Fibroblast of lung (primary cell): ENCODE measurements around the gene WDR27. TPM values are rescaled to one million over a fixed set of nuclear protein-coding genes. Genes with fewer than 3 reads are reported as not detected.
A peak's percentile ranks its signal among the peaks of the same experiment; 100 is the strongest.

Experiments used
- DNase-seq, 2 donors: peaks; one replicate each; pipeline versions ENCODE4 v3.0.0 to v3.0.0-alpha.2; 2010; ENCODE audit warnings: low read depth in 2 of 2
- H2AFZ ChIP-seq: 2 replicates; pipeline ENCODE4 v1.5.1; 2012; ENCODE audit warnings: low read length, control low read depth, inconsistent platforms
- H3K27ac ChIP-seq: 2 replicates; pipeline ENCODE4 v1.5.1; 2011; ENCODE audit warnings: low read length, control low read depth; ENCODE audit not compliant: insufficient read depth
- H3K27me3 ChIP-seq: 2 replicates; pipeline ENCODE4 v1.5.1; 2011; ENCODE audit warnings: mild to moderate bottlenecking, low read length; ENCODE audit not compliant: control insufficient read depth, insufficient read depth
- H3K36me3 ChIP-seq: 2 replicates; pipeline ENCODE4 v1.5.1; 2011; ENCODE audit warnings: low read length; ENCODE audit not compliant: control insufficient read depth, insufficient read depth
- H3K4me1 ChIP-seq: 2 replicates; pipeline ENCODE4 v1.5.1; 2011; ENCODE audit warnings: low read length; ENCODE audit not compliant: control insufficient read depth, insufficient read depth; ENCODE audit errors: extremely low read depth
- H3K4me2 ChIP-seq: 2 replicates; pipeline ENCODE4 v1.5.1; 2011; ENCODE audit warnings: low read length, control low read depth; ENCODE audit not compliant: insufficient read depth; ENCODE audit errors: extremely low read depth
- H3K4me3 ChIP-seq, 4 experiments: fragments of 200-600 bp in 1 of 4; sonication (generic) in 1 of 4; replicated peaks in 1 of 4; 2 replicates each; pipeline ENCODE4 v1.5.1; 2011 to 2016; ENCODE audit warnings: low read length in 4 of 4, low read depth in 3 of 4, mild to moderate bottlenecking in 3 of 4, control low read depth in 2 of 4, inconsistent platforms in 1 of 4, mixed read lengths in 1 of 4; ENCODE audit not compliant: insufficient read depth in 1 of 4; ENCODE audit errors: control extremely low read depth in 1 of 4
- H3K79me2 ChIP-seq: 2 replicates; pipeline ENCODE4 v1.5.1; 2012; ENCODE audit warnings: mild to moderate bottlenecking, low read length, inconsistent platforms; ENCODE audit not compliant: control insufficient read depth, insufficient read depth
- H3K9ac ChIP-seq: 2 replicates; pipeline ENCODE4 v1.5.1; 2011; ENCODE audit warnings: mild to moderate bottlenecking, low read length, control low read depth; ENCODE audit not compliant: insufficient read depth
- H3K9me3 ChIP-seq: 2 replicates; pipeline ENCODE4 v1.5.1; 2012; ENCODE audit warnings: low read depth, low read length; ENCODE audit not compliant: control insufficient read depth, insufficient read depth
- H4K20me1 ChIP-seq: 2 replicates; pipeline ENCODE4 v1.5.1; 2011; ENCODE audit warnings: low read length; ENCODE audit not compliant: control insufficient read depth, insufficient read depth; ENCODE audit errors: extremely low read depth
- CTCF ChIP-seq, 2 donors: IDR thresholded peaks in 1 of 2; conservative IDR thresholded peaks in 1 of 2; 1 replicate in 1 of 2; 2 replicates in 1 of 2; pipeline ENCODE4 v1.5.1; 2011 to 2012; ENCODE audit warnings: low read length in 2 of 2, control low read depth in 1 of 2, inconsistent platforms in 1 of 2, low read depth in 1 of 2, mild to moderate bottlenecking in 1 of 2
- EZH2 ChIP-seq: IDR thresholded peaks from 2 replicates; pipeline ENCODE4 v1.5.1; 2012; ENCODE audit warnings: low read length, control low read depth, mild to moderate bottlenecking; ENCODE audit errors: missing control alignments
- polyA plus RNA-seq, 2 donors: library from polyadenylated mRNA; depleted of rRNA in 1 of 2; stranded (reverse) in 1 of 2; unstranded in 1 of 2; fragments of >200 nt; gene quantifications; 2 replicates each; pipeline ENCODE4 v1.2.1, GENCODE V29; 2011 to 2012; ENCODE audit warnings: missing spikeins in 1 of 2
- total RNA-seq: library from RNA; depleted of rRNA; stranded (reverse); fragments of >200 nt; gene quantifications from 2 replicates; pipeline ENCODE4 v1.2.1, GENCODE V29; 2014

WDR27 gene
- total and polyA plus RNA-seq, 2 donors (not counting 1 experiment from before 2014, with no cell fraction given) = 8.8 to 23.3 TPM

- Histone ChIP-seq H3K36me3 (no peaks in the 10 kb centered on the region), H3K9me3 (no peaks in the 10 kb centered on the region), H3K4me2 (no peak overlapping the region), H3K9ac (no peak overlapping the region), H3K79me2 (no peaks in the 10 kb centered on the region), H3K27me3 (no peaks in the 10 kb centered on the region), H3K4me3 (no peak overlapping the region), H3K4me1 (no peaks in the 10 kb centered on the region), H4K20me1 (no peaks in the 10 kb centered on the region), H3K27ac (no peak overlapping the region), H2AFZ (no peak overlapping the region)
- peak in 1 of 2 donors; percentile 7 for DNase-seq
- TF ChIP-seq CTCF (conservative IDR thresholded peaks at IDR 0.05 in 1 of 2, IDR thresholded peaks at IDR 0.05 in 1 of 2; ENCODE audit: low read depth in 1 of 2, low read length in 2 of 2) (no peak), EZH2 (no peak)
These were observed 143.5 kb downstream of the WDR27 start for GRCh38 chr6:169558378-169558773.

GRCh38 chr6:169557887-169558286 lies 143.9 kb downstream of the WDR27 start:
- H3K9ac ChIP-seq = no peak overlapping the region
- H3K27ac ChIP-seq = no peak overlapping the region
- no peaks in the 10 kb centered on the region for H3K4me1 ChIP-seq
- no peak for TF ChIP-seq CTCF (conservative IDR thresholded peaks at IDR 0.05 in 1 of 2, IDR thresholded peaks at IDR 0.05 in 1 of 2; ENCODE audit: low read depth in 1 of 2, low read length in 2 of 2)
- TF ChIP-seq EZH2 = no peak
- H3K9me3 ChIP-seq = no peaks in the 10 kb centered on the region
- H3K4me2 ChIP-seq = no peak overlapping the region
- no peak overlapping the region for H3K4me3 ChIP-seq
- H2AFZ ChIP-seq = no peak overlapping the region
- H3K36me3 ChIP-seq = no peaks in the 10 kb centered on the region
- H3K79me2 ChIP-seq = no peaks in the 10 kb centered on the region
- H4K20me1 ChIP-seq = no peaks in the 10 kb centered on the region
- H3K27me3 ChIP-seq = no peaks in the 10 kb centered on the region
- DNase-seq = no peak

- no peak overlapping the region for H3K4me3 ChIP-seq
- H3K4me1 ChIP-seq = no peaks in the 10 kb centered on the region
- TF ChIP-seq CTCF (conservative IDR thresholded peaks at IDR 0.05 in 1 of 2, IDR thresholded peaks at IDR 0.05 in 1 of 2; ENCODE audit: low read depth in 1 of 2, low read length in 2 of 2) (no peak), EZH2 (no peak)
- H4K20me1 ChIP-seq = no peaks in the 10 kb centered on the region
- H2AFZ ChIP-seq = no peak overlapping the region
- no peak overlapping the region for H3K4me2 ChIP-seq
- no peak overlapping the region for H3K27ac ChIP-seq
- no peaks in the 10 kb centered on the region for H3K79me2 ChIP-seq
- no peaks in the 10 kb centered on the region for H3K27me3 ChIP-seq
- no peaks in the 10 kb centered on the region for H3K9me3 ChIP-seq
- no peak overlapping the region for H3K9ac ChIP-seq
- H3K36me3 ChIP-seq = no peaks in the 10 kb centered on the region
- DNase-seq = no peak
These were observed 144.9 kb downstream of the WDR27 start for GRCh38 chr6:169556758-169557548.
